Measurements from ENCODE around the gene ARHGEF1.

ARHGEF1 gene

GRCh38 chr19:41847351-41848105 lies 35.5 kb upstream of the ARHGEF1 start:
- Histone ChIP-seq H3K4me1 (ENCODE audit: insufficient read depth, insufficient read length) (peaks cover 5% of the 10 kb centered on the region), H3K27me3 (ENCODE audit: insufficient read depth, insufficient read length) (no peaks in the 10 kb centered on the region)
- no peak for DNase-seq (ENCODE audit: low read depth, low spot score)

GRCh38 chr19:41848666-41849065 lies 34.3 kb upstream of the ARHGEF1 start:
- Histone ChIP-seq H3K9me3 (ENCODE audit: insufficient read depth, low read length) (no peaks in the 10 kb centered on the region; the same call in 1 of the 2 replicates), H3K9ac (ENCODE audit: insufficient read length, low read depth) (no peak overlapping the region), H3K36me3 (ENCODE audit: insufficient read depth, insufficient read length, low read length) (no peaks in the 10 kb centered on the region), H3K27me3 (ENCODE audit: insufficient read depth, insufficient read length) (no peaks in the 10 kb centered on the region), H3K4me3 (ENCODE audit: insufficient read length, low read depth) (no peak overlapping the region), H3K4me1 (ENCODE audit: insufficient read depth, insufficient read length) (peaks cover 5% of the 10 kb centered on the region)
- no peak for DNase-seq (ENCODE audit: low read depth, low spot score)
- no peak for TF ChIP-seq SUZ12 (IDR thresholded peaks at IDR 0.05; ENCODE audit: extremely low read depth, insufficient read depth, insufficient read length)

More at GRCh38 chr19:41847351-41848105, 35.5 kb upstream of the ARHGEF1 start:
- TF ChIP-seq SUZ12 (IDR thresholded peaks at IDR 0.05; ENCODE audit: extremely low read depth, insufficient read depth, insufficient read length) (no peak), YY1 (IDR thresholded peaks at IDR 0.05; ENCODE audit: insufficient read depth, insufficient read length) (no peak), ZNF274 (IDR thresholded peaks at IDR 0.05; ENCODE audit: low read depth, low read length) (no peak)
- Histone ChIP-seq H3K36me3 (ENCODE audit: insufficient read depth, insufficient read length, low read length) (no peaks in the 10 kb centered on the region), H3K9me3 (ENCODE audit: insufficient read depth, low read length) (no peaks in the 10 kb centered on the region; the same call in 1 of the 2 replicates), H3K4me3 (ENCODE audit: insufficient read length, low read depth) (no peak overlapping the region), H3K9ac (ENCODE audit: insufficient read length, low read depth) (no peak overlapping the region)

DNA sequence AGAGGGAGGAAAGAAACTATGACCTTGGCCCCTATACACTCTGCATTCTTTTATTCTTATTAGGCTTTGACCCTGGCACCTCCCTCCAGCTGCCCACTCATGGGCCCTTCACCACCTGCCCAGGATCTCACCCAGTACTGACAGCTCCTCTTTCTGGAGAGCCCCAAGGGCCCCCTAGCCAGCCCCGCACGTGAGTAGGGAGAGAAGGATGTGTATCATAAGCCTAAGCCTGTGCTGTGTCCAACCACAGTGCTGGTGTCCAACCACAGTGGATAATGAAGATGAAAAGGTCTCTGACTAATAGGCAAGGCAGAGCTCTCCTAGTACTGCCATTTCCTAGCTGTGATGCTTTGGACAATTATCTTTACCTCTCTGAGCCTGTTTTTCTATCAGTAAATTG lies 33.9 kb upstream of the ARHGEF1 start:
- DNase-seq (ENCODE audit: low read depth, low spot score) = no peak
- Histone ChIP-seq H3K9me3 (ENCODE audit: insufficient read depth, low read length) (no peaks in the 10 kb centered on the region; the same call in 1 of the 2 replicates), H3K4me3 (ENCODE audit: insufficient read length, low read depth) (no peak overlapping the region), H3K4me1 (ENCODE audit: insufficient read depth, insufficient read length) (peaks cover 5% of the 10 kb centered on the region), H3K36me3 (ENCODE audit: insufficient read depth, insufficient read length, low read length) (no peaks in the 10 kb centered on the region), H3K27me3 (ENCODE audit: insufficient read depth, insufficient read length) (no peaks in the 10 kb centered on the region), H3K9ac (ENCODE audit: insufficient read length, low read depth) (no peak overlapping the region)
- TF ChIP-seq SUZ12 (IDR thresholded peaks at IDR 0.05; ENCODE audit: extremely low read depth, insufficient read depth, insufficient read length) = no peak
- TF ChIP-seq ZNF274 (IDR thresholded peaks at IDR 0.05; ENCODE audit: low read depth, low read length) = no peak
- TF ChIP-seq YY1 (IDR thresholded peaks at IDR 0.05; ENCODE audit: insufficient read depth, insufficient read length) = no peak

DNA sequence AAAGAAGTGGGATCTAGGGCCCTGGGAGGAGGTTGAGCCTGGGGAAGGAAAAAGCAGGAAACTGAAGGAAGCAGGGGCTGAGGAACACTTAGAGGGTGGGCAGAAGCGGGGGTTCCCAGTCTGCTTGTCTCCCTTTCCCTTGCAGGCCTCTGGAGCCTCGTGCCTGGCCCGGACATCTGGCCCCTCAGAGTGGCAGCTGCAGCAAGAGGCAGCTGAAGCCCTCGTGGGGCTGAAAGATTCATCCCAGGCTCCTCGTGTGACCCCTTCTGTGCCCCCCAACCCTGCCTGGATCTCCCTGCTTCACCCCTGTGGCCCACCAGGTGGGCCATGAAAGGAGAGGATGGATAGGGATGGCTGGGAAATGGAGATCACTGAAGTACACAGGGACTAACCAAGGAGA lies 32.6 kb upstream of the ARHGEF1 start:
- H3K36me3 ChIP-seq (ENCODE audit: insufficient read depth, insufficient read length, low read length) = no peaks in the 10 kb centered on the region
- H3K9ac ChIP-seq (ENCODE audit: insufficient read length, low read depth) = no peak overlapping the region
- no peak for DNase-seq (ENCODE audit: low read depth, low spot score)
- H3K4me3 ChIP-seq (ENCODE audit: insufficient read length, low read depth) = no peak overlapping the region
- H3K27me3 ChIP-seq (ENCODE audit: insufficient read depth, insufficient read length) = no peaks in the 10 kb centered on the region
- peaks cover 5% of the 10 kb centered on the region for H3K4me1 ChIP-seq (ENCODE audit: insufficient read depth, insufficient read length)
- H3K9me3 ChIP-seq (ENCODE audit: insufficient read depth, low read length) = no peaks in the 10 kb centered on the region
- no peak for TF ChIP-seq SUZ12 (IDR thresholded peaks at IDR 0.05; ENCODE audit: extremely low read depth, insufficient read depth, insufficient read length)
- TF ChIP-seq ZNF274 (IDR thresholded peaks at IDR 0.05; ENCODE audit: low read depth, low read length) = no peak
- TF ChIP-seq YY1 (IDR thresholded peaks at IDR 0.05; ENCODE audit: insufficient read depth, insufficient read length) = no peak

- Histone ChIP-seq H3K36me3 (ENCODE audit: insufficient read depth, insufficient read length, low read length) (no peaks in the 10 kb centered on the region), H3K4me1 (ENCODE audit: insufficient read depth, insufficient read length) (peaks cover 5% of the 10 kb centered on the region), H3K27me3 (ENCODE audit: insufficient read depth, insufficient read length) (no peaks in the 10 kb centered on the region), H3K4me3 (ENCODE audit: insufficient read length, low read depth) (no peak overlapping the region), H3K9me3 (ENCODE audit: insufficient read depth, low read length) (no peaks in the 10 kb centered on the region), H3K9ac (ENCODE audit: insufficient read length, low read depth) (no peak overlapping the region)
- TF ChIP-seq YY1 (IDR thresholded peaks at IDR 0.05; ENCODE audit: insufficient read depth, insufficient read length) (no peak), SUZ12 (IDR thresholded peaks at IDR 0.05; ENCODE audit: extremely low read depth, insufficient read depth, insufficient read length) (no peak), ZNF274 (IDR thresholded peaks at IDR 0.05; ENCODE audit: low read depth, low read length) (no peak)
- no peak for DNase-seq (ENCODE audit: low read depth, low spot score)
Measured at GRCh38 chr19:41851456-41851855, 31.5 kb upstream of the ARHGEF1 start.

- Histone ChIP-seq H3K9ac (ENCODE audit: insufficient read length, low read depth) (no peak overlapping the region), H3K4me3 (ENCODE audit: insufficient read length, low read depth) (no peak overlapping the region), H3K9me3 (ENCODE audit: insufficient read depth, low read length) (no peaks in the 10 kb centered on the region), H3K4me1 (ENCODE audit: insufficient read depth, insufficient read length) (peaks cover 5% of the 10 kb centered on the region), H3K36me3 (ENCODE audit: insufficient read depth, insufficient read length, low read length) (no peaks in the 10 kb centered on the region), H3K27me3 (ENCODE audit: insufficient read depth, insufficient read length) (no peaks in the 10 kb centered on the region)
- TF ChIP-seq ZNF274 (IDR thresholded peaks at IDR 0.05; ENCODE audit: low read depth, low read length) (no peak), SUZ12 (IDR thresholded peaks at IDR 0.05; ENCODE audit: extremely low read depth, insufficient read depth, insufficient read length) (no peak), YY1 (IDR thresholded peaks at IDR 0.05; ENCODE audit: insufficient read depth, insufficient read length) (no peak)
- no peak for DNase-seq (ENCODE audit: low read depth, low spot score)
Measured at GRCh38 chr19:41853344-41853743, 29.6 kb upstream of the ARHGEF1 start.

DNA sequence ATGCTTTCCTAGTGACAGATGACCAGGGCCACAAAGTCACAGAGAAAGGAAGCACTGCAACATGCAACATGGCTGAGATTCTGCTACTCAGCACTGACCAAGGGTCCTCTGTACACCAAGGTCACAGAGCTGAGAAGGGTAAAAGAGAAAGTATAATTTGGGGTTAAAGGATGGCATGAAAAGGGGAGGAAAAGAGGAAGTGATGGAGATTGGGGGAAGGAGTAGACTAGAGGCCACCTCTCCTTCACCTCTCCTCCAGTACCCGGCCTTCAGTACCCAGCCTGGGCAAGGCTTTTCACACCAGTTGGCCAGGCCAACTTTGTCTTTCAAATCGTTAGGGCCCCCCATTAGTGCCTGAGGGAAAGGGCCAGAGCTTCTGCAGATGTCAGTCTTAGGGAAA lies 29.2 kb upstream of the ARHGEF1 start:
- Histone ChIP-seq H3K4me1 (ENCODE audit: insufficient read depth, insufficient read length) (peaks cover 5% of the 10 kb centered on the region), H3K4me3 (ENCODE audit: insufficient read length, low read depth) (no peak overlapping the region), H3K9ac (ENCODE audit: insufficient read length, low read depth) (no peak overlapping the region), H3K36me3 (ENCODE audit: insufficient read depth, insufficient read length, low read length) (no peaks in the 10 kb centered on the region), H3K27me3 (ENCODE audit: insufficient read depth, insufficient read length) (no peaks in the 10 kb centered on the region), H3K9me3 (ENCODE audit: insufficient read depth, low read length) (no peaks in the 10 kb centered on the region)
- DNase-seq (ENCODE audit: low read depth, low spot score) = no peak
- TF ChIP-seq SUZ12 (IDR thresholded peaks at IDR 0.05; ENCODE audit: extremely low read depth, insufficient read depth, insufficient read length) = no peak
- TF ChIP-seq YY1 (IDR thresholded peaks at IDR 0.05; ENCODE audit: insufficient read depth, insufficient read length) = no peak
- TF ChIP-seq ZNF274 (IDR thresholded peaks at IDR 0.05; ENCODE audit: low read depth, low read length) = no peak
